Activated CD8-positive, alpha-beta memory T cell treated with anti-CD3 and anti-CD28 coated beads, Interleukin-2, amount 50 U/mL, for 24 hours (primary cell): ENCODE data around the gene PCK1.

Source experiments
- DNase-seq: peaks from one replicate; pipeline ENCODE4 v3.0.0-alpha.2; 2020; ENCODE audit errors: extremely low read depth

The PCK1 gene

GRCh38 chr20:57576617-57577550 lies 16.0 kb downstream of the PCK1 start:
- DNase-seq, result no peak

- no peak for DNase-seq
Observed at GRCh38 chr20:57577679-57578475, 17.0 kb downstream of the PCK1 start.

DNA sequence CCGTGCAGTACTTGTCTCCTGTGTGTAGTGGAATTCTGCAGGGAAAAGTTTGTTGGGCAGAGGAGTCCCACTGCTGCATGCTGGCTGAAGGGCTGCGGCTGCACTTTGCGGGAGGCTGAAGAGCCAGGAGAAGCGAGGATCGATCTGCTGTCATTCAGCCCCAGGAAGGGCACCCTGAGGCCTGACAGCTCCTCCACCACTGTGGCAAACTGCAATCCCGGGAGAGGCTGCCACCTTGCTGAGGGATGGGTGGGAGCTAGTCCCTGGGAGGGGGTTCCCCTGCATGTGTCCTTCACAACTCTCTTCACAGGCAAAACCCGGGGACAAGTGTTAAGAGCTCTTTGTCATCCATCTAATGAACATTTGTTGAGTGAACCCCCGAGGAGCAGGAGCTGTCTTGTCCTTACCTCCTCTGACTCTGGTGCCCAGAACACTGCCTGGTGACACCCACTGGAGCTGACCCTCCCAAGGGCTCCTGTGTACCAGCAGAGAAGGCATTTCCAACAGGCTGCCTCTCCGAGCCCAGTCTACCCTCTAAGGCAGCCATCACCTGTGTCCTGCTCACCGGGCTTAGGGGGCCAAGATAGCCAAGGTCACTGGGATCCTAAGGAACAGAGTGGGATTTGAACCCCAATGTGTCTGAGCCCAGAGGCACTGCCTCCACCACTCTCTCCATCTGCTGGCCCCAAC lies 17.7 kb downstream of the PCK1 start:
- no peak for DNase-seq

DNA sequence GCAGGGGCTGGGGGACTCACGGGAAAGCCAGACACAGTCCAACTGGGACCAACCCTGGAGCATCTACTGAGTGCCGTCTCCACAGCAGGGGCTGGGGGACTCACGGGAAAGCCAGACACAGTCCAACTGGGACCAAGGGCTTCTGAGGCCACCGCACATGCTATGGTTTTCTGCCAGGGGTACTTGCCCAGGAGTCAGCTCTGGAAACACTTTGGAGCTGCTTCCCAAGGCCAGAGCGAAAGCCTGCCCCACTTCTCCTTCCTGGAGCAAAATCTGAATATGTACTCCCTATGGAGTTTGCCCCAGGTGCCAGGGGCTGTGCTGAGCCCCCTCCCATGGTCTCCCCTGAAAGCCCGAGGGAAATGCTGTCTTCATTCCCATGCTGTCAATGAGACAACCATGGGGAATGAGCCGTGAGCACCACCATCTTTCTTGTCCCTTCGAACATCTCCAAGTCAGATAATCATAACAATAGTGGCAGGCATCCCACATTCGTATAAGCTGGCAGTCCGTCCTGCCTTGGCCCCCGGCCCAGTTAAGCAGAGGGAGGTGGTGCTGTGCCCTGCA lies 18.5 kb downstream of the PCK1 start:
- DNase-seq, result no peak

DNA sequence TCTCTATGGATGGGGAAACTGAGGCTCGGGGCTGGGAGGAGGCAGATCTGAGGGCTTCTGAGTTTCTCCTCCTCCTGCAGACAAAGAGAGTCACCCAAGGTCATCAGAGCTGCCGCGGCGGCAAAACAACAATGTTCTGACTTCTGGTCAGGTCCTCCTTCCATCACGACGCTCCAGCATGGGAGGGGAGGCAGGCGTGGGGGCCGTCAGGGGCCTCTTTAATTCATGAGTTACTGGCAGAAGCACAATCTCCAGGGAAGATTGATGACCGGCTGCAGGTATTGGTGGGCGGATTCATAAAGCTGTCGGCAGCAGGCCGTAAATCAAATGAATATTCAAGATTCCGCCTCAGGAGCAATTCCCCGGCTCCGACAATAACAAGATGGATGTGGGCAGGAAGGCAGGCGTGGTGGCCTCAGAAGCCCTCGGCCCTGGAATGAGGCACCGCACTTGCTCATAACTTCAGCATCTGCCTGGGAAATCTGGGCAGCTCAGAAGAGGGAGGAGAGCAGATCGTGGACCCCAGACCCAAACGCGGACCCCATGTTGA lies 19.1 kb downstream of the PCK1 start:
- no peak for DNase-seq

GRCh38 chr20:57580478-57581201 lies 19.7 kb downstream of the PCK1 start:
- no peak for DNase-seq

- no peak for DNase-seq
Observed at GRCh38 chr20:57581202-57582028, 20.5 kb downstream of the PCK1 start.

DNA sequence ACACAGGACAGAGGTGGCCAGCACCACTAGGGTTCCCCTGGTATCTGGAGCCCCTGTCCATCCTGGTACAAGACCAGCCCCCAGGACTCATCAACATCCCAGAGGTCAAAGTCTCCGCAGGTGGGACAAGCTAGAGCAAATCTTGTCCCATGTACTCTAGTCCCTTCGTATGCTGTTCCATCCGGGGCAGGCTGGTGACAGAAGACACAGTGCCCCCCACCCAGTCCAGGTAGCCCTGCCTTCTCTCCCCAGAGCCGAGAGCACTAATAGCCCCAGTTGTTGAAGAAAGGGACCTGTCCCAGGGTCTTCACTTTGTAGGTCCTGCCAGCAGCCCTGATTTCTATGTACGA lies 21.1 kb downstream of the PCK1 start:
- DNase-seq, result no peak

GRCh38 chr20:57582432-57583288 lies 21.8 kb downstream of the PCK1 start:
- DNase-seq, result no peak

- no peak for DNase-seq
Observed at GRCh38 chr20:57583289-57584257, 22.7 kb downstream of the PCK1 start.

GRCh38 chr20:57584768-57585461 lies 24.0 kb downstream of the PCK1 start:
- DNase-seq, result no peak

- no peak for DNase-seq
Observed at GRCh38 chr20:57585466-57586213, 24.7 kb downstream of the PCK1 start.

DNA sequence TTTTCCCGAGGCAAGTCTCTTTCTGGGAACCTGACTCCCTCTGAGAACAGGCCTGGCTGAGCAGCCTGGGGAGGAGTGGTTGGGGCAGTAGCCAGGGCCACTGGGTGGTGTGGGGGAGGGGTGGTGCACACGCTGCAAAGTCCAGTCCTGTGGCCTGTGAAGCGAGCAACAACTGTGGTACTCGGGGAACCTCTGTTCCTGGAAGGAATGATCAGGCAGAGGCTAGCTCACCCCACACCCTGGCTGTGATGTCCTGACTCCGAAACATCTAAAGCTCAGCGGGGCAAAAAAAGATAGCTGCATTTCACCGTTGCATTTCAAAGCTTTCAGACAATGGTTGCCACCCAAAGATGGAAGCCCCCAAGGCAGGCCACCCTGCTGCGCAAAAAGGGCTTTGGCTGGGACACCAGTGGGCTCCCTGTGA lies 25.5 kb downstream of the PCK1 start:
- DNase-seq, result no peak

GRCh38 chr20:57586943-57587277 lies 26.0 kb downstream of the PCK1 start:
- DNase-seq, result no peak

DNA sequence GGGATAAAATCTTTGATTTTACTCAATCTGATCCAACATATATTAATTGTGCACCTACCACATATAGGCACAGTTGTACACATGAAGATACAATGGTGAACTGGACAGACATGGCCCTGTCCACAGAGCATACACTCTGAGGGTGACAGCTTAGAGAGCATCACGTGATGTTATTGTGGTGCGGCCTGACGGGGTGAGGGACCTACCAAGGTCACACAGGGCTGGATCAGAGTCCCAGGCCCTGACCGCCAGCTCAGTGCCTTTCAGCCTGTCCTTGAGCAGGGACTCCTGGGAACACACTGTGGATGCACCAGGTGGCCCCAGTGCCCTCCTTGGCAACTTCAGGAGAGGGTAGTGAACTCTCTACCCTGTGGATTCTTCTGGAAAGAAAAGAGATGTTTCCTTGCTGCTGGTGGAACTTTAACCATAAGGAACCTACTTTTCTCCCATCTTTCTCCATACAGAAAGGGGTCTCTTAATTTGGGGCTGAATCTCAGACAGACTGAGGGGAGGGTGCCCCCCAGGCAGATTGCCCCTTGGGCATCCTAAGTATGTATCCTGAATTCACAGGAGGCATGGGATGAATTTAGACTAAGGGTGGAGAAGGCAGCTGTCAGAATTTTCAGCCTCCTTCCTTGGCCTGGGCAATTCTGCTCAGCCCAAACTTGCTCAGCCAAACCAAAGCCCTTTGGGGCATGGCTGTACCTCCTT lies 26.5 kb downstream of the PCK1 start:
- no peak for DNase-seq

- no peak for DNase-seq
Observed at GRCh38 chr20:57587989-57588377, 27.1 kb downstream of the PCK1 start.
